ENCODE results near the gene CNFN.
A peak's percentile ranks its signal among the peaks of the same experiment; 100 is the strongest.

CNFN gene, protein sequence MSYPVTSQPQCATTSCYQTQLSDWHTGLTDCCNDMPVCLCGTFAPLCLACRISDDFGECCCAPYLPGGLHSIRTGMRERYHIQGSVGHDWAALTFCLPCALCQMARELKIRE

DNA sequence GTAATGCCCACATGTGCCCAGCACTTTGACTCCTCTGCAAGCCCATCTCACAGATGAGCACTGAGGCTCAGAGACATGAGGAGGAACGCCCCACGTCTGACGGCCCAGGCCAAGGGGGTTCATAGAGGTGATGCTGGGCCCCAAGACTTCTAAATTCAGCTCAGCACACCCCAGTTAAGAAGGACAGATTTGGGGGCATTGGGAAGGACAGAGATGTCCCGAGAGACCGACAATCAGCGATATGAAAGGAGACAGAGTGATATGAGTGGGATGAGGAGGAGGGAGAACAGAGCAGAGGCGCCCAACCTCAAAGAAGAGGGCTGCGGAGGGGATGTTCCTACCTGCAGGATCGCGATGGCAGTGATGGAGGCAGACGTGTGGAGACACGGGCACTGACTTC, at the start of gene CNFN:
Gene CNFN, minus strand, starts transcription at position 399 of the 400 bp plus-strand sequence. CDS start 1,260 bp downstream, outside the sequence.
- Histone ChIP-seq H3K36me3 (ENCODE audit: low read depth) (no peaks in the 10 kb centered on the region), H3K9me3 (ENCODE audit: severe bottlenecking) (no peaks in the 10 kb centered on the region), H3K27me3 (ENCODE audit: insufficient read depth, poor library complexity, severe bottlenecking) (peaks cover 6% of the 10 kb centered on the region), H3K4me3 (ENCODE audit: severe bottlenecking) (no peak within 1 kb of the TSS), H3K27ac (ENCODE audit: poor library complexity, severe bottlenecking) (no peak within 1 kb of the TSS), H3K4me1 (ENCODE audit: insufficient read depth, poor library complexity, severe bottlenecking) (no peaks in the 10 kb centered on the region)
- ATAC-seq (ENCODE audit: low read depth): no peak
- TF ChIP-seq, protein P1, sequence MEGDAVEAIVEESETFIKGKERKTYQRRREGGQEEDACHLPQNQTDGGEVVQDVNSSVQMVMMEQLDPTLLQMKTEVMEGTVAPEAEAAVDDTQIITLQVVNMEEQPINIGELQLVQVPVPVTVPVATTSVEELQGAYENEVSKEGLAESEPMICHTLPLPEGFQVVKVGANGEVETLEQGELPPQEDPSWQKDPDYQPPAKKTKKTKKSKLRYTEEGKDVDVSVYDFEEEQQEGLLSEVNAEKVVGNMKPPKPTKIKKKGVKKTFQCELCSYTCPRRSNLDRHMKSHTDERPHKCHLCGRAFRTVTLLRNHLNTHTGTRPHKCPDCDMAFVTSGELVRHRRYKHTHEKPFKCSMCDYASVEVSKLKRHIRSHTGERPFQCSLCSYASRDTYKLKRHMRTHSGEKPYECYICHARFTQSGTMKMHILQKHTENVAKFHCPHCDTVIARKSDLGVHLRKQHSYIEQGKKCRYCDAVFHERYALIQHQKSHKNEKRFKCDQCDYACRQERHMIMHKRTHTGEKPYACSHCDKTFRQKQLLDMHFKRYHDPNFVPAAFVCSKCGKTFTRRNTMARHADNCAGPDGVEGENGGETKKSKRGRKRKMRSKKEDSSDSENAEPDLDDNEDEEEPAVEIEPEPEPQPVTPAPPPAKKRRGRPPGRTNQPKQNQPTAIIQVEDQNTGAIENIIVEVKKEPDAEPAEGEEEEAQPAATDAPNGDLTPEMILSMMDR (IDR thresholded peaks at IDR 0.05; ENCODE audit: poor library complexity, severe bottlenecking): no peak
- no peak for DNase-seq (ENCODE audit: low spot score)

DNA sequence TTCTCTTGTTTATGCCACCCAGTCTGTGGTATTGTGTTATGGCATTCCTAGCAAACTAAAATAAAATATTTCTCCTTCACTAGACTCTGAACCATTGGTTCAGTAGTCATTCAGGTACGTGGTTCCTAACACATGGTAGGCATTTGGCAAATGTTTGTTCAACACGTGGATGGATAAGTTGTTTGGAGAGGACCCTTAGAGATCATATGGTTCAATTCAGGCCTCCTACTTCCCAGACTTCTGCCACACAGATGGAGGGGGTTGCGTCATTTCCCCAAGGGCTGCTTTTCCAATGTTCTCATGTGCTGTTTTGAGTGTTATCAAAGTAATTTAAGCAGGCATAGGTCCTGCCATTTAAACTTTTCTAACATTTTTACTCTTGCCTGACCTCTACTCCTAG, 45.9 kb upstream of the CNFN start:
- H3K36me3 ChIP-seq (ENCODE audit: low read depth): no peaks in the 10 kb centered on the region
- H3K27me3 ChIP-seq (ENCODE audit: insufficient read depth, poor library complexity, severe bottlenecking): no peaks in the 10 kb centered on the region
- no peaks in the 10 kb centered on the region for H3K9me3 ChIP-seq (ENCODE audit: severe bottlenecking)
- DNase-seq (ENCODE audit: low spot score) (no peak), ATAC-seq (ENCODE audit: low read depth) (no peak)
- no peaks in the 10 kb centered on the region for H3K4me1 ChIP-seq (ENCODE audit: insufficient read depth, poor library complexity, severe bottlenecking)
- H3K4me3 ChIP-seq (ENCODE audit: severe bottlenecking): no peak overlapping the region
- H3K27ac ChIP-seq (ENCODE audit: poor library complexity, severe bottlenecking): no peak overlapping the region
- TF ChIP-seq, protein P1 (IDR thresholded peaks at IDR 0.05; ENCODE audit: poor library complexity, severe bottlenecking): no peak

DNA sequence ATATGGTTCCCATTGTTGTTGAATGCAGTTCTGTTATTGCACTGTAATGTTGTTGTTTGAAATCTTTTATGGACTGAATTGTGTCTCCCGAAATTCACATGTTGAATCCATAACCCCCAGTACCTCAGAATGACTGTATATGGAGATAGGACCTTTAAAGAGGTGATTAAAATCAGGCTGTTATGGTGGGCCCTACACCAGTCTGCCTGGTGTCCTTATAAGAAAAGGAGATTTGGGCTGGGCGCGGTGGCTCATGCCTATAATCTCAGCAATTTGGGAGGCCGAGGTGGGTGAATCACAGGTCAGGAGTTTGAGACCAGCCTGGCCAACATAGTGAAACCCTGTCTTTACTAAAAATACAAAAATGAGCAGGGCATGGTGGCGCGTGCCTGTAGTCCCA, 45.2 kb upstream of the CNFN start:
- Histone ChIP-seq H3K36me3 (ENCODE audit: low read depth) (no peaks in the 10 kb centered on the region), H3K4me3 (ENCODE audit: severe bottlenecking) (no peak overlapping the region), H3K9me3 (ENCODE audit: severe bottlenecking) (no peaks in the 10 kb centered on the region), H3K4me1 (ENCODE audit: insufficient read depth, poor library complexity, severe bottlenecking) (no peaks in the 10 kb centered on the region), H3K27ac (ENCODE audit: poor library complexity, severe bottlenecking) (no peak overlapping the region), H3K27me3 (ENCODE audit: insufficient read depth, poor library complexity, severe bottlenecking) (no peaks in the 10 kb centered on the region)
- no peak for ATAC-seq (ENCODE audit: low read depth)
- DNase-seq (ENCODE audit: low spot score): no peak
- TF ChIP-seq, protein P1 (IDR thresholded peaks at IDR 0.05; ENCODE audit: poor library complexity, severe bottlenecking): no peak

DNA sequence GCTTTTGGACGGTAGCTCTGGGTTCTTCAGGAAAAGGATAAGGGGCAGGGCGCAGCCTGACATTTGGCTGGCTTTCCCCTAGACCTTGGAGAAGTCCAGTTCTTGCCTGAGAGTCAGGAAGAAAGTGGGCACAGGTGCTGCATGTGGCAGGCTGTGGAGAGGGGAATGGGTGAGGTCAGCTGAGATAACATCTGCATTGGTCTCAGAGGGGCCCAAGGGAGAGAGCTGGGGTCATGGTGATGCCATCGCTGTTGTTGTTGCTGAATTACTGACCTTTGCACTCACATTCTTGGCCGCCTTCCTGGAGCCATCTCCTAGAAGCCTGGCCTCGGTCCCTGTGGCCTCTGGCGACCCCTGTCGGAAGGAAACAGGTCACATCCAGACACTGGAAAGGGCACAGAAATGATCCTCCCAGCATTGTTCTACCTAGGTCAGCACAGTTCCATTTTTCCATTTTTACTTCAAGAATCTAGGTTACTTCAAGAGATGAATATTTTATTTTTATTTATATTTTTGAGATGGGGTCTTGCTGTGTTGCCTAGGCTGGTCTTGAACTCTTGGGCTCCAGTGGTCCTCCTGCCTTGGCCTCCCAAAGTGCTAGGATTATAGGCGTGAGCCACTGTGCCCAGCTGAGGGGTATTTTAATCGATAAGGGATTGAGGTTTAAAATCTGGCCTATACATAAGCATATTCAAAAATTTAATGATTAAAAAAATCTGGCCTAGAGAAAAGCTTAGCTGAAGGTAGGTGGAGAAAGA, 43.6 kb upstream of the CNFN start:
- Histone ChIP-seq H3K36me3 (ENCODE audit: low read depth) (no peaks in the 10 kb centered on the region), H3K9me3 (ENCODE audit: severe bottlenecking) (no peaks in the 10 kb centered on the region), H3K27ac (ENCODE audit: poor library complexity, severe bottlenecking) (no peak overlapping the region), H3K4me1 (ENCODE audit: insufficient read depth, poor library complexity, severe bottlenecking) (no peaks in the 10 kb centered on the region), H3K4me3 (ENCODE audit: severe bottlenecking) (no peak overlapping the region), H3K27me3 (ENCODE audit: insufficient read depth, poor library complexity, severe bottlenecking) (no peaks in the 10 kb centered on the region)
- TF ChIP-seq, protein P1 (IDR thresholded peaks at IDR 0.05; ENCODE audit: poor library complexity, severe bottlenecking): peak; percentile 73
- ATAC-seq (ENCODE audit: low read depth): peak; percentile 74; the same call in 2 of the 3 replicates
- DNase-seq (ENCODE audit: low spot score): no peak

DNA sequence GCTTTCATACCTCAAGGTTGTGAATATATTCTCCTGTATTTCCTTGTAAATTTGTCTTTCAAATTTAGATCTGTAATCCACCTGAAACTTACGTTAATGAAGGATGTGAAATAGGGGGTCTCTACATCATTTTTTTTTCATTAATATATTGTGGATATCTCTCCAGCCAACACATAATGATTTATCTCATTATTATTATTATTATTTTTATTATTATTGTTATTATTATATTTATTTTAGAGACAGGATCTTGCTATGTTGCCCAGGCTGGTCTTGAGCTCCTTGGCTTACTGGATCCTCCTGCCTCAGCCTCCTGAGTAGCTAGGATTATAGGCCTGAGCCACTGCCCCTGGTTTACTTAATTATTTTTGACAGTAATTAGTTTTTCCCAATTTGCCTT, 41.4 kb upstream of the CNFN start:
- no peaks in the 10 kb centered on the region for H3K27me3 ChIP-seq (ENCODE audit: insufficient read depth, poor library complexity, severe bottlenecking)
- H3K36me3 ChIP-seq (ENCODE audit: low read depth): no peaks in the 10 kb centered on the region
- no peaks in the 10 kb centered on the region for H3K4me1 ChIP-seq (ENCODE audit: insufficient read depth, poor library complexity, severe bottlenecking)
- TF ChIP-seq, protein P1 (IDR thresholded peaks at IDR 0.05; ENCODE audit: poor library complexity, severe bottlenecking): no peak
- H3K9me3 ChIP-seq (ENCODE audit: severe bottlenecking): no peaks in the 10 kb centered on the region
- no peak for DNase-seq (ENCODE audit: low spot score)
- ATAC-seq (ENCODE audit: low read depth): no peak
- no peak overlapping the region for H3K27ac ChIP-seq (ENCODE audit: poor library complexity, severe bottlenecking)
- H3K4me3 ChIP-seq (ENCODE audit: severe bottlenecking): no peak overlapping the region

Data from RWPE2 (cell line).